Measurements from ENCODE around the gene DUS2.
"Not testable (repeated sequence)": the region's sequence is repeated elsewhere in the genome, so short reads cannot be mapped to it uniquely, and the experiment has no call there.

The DUS2 gene

DNA sequence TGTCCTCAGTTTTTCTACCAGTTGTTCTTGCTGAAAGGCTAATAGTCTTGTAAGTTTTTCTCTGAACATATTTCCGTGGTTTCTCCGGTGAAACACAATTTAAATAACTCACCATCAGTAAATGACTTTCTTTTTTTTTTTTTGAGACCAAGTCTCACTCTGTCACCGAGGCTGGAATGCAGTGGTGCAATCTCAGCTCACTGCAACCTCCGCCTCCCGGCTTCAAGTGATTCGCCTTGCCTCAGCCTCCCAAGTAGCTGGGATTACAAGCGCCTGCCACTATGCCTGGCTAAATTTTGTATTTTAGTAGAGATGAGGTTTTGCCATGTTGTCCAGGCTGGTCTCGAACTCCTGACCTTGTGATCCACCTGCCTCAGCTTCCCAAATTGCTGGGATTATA is 91.9 kb downstream of the DUS2 start:
- Mint-ChIP-seq H3K9me3 (peaks cover 21% of the 10 kb centered on the region), H3K4me1 (ENCODE audit: low read depth) (peaks cover 66% of the 10 kb centered on the region)

DNA sequence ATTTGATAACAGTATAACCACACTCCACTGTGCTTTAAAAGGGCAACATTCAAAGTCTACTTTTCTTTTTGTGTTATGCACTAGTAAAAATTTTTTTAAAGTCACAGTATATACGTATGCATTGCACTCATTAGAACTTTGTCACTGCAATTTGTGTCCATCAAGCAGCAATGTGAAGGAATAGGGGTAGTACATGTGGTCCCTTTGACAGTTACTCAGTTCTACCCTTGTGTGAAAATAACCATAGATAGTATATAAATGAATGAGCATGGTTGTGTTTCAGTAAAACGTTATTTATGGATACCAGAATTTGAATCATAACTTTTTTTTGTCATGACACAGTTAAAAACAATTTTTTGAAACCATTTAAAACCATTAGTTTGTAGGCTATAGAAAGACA is 92.8 kb downstream of the DUS2 start:
- DNase-seq (ENCODE audit: low spot score): no peak
- Mint-ChIP-seq H3K4me1 (ENCODE audit: low read depth) (peaks cover 62% of the 10 kb centered on the region), H3K9me3 (peaks cover 16% of the 10 kb centered on the region), H3K27me3 (ENCODE audit: low read depth) (no peaks in the 10 kb centered on the region), H3K4me3 (peak overlapping the region; percentile 22), H3K27ac (no peak overlapping the region), H3K36me3 (ENCODE audit: low read depth) (peaks cover 38% of the 10 kb centered on the region)

More for the DNA sequence above, 91.9 kb downstream of the DUS2 start:
- not testable (repeated sequence) for H3K4me3 Mint-ChIP-seq; DNase-seq (ENCODE audit: low spot score); H3K27me3 Mint-ChIP-seq (ENCODE audit: low read depth); H3K27ac Mint-ChIP-seq
- H3K36me3 Mint-ChIP-seq (ENCODE audit: low read depth): peaks cover 40% of the 10 kb centered on the region

DNA sequence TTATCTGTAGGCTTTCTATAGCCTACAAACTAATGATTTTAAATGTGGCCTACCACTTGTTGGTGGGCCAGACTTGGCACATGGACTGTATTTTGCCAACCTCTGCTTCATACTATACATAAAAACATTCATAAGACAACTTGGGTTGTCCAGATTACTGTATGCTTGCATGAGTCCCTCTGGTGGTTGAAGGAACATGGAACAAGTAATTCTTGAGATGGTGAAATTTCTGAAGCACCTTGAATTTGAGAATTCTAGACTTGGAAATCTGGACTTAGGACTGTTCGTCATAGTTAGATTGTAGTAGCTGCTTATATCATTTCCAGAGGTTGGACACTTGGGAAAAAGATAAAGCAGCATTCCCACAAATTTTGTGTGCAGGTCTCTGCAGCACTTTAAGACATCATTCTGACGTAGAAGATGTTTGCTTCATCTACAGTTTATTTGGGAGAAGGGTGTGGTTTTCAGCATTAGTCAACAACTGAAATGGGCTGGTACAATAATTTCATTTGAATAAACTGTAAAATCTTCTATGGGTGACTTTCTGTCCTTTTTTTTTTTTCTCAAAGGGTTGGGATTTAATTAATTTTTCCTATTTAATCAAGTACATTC is 93.3 kb downstream of the DUS2 start:
- H3K4me3 Mint-ChIP-seq: peak overlapping the region; percentile 18
- peaks cover 34% of the 10 kb centered on the region for H3K36me3 Mint-ChIP-seq (ENCODE audit: low read depth)
- DNase-seq (ENCODE audit: low spot score): no peak
- H3K27me3 Mint-ChIP-seq (ENCODE audit: low read depth): no peaks in the 10 kb centered on the region
- H3K27ac Mint-ChIP-seq: no peak overlapping the region
- peaks cover 58% of the 10 kb centered on the region for H3K4me1 Mint-ChIP-seq (ENCODE audit: low read depth)
- H3K9me3 Mint-ChIP-seq: peaks cover 11% of the 10 kb centered on the region

DNA sequence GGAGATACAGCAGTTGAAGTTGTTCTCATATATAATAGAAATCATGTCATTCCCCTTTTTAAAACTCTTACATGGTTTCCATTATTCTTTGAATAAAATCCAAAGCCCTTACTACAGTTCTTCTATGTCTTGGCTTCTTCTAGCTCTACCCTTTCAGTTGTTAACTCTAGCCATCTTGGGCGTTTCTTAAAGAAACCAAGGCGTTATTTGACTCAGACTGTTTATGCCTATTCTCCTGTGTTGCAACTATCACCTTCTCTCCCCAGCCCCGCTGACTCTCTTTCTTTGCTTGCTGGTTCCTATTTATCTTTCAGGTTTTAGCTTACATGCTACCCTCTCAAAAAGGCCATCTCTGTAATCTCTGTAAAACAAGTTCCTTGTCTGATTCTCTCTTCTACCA is 94.8 kb downstream of the DUS2 start:
- Mint-ChIP-seq H3K4me1 (ENCODE audit: low read depth) (peaks cover 61% of the 10 kb centered on the region), H3K36me3 (ENCODE audit: low read depth) (peaks cover 36% of the 10 kb centered on the region), H3K27me3 (ENCODE audit: low read depth) (no peaks in the 10 kb centered on the region), H3K4me3 (peak overlapping the region; percentile 10), H3K9me3 (peaks cover under 1% of the 10 kb centered on the region), H3K27ac (peak overlapping the region; percentile 75)
- DNase-seq (ENCODE audit: low spot score): no peak

DNA sequence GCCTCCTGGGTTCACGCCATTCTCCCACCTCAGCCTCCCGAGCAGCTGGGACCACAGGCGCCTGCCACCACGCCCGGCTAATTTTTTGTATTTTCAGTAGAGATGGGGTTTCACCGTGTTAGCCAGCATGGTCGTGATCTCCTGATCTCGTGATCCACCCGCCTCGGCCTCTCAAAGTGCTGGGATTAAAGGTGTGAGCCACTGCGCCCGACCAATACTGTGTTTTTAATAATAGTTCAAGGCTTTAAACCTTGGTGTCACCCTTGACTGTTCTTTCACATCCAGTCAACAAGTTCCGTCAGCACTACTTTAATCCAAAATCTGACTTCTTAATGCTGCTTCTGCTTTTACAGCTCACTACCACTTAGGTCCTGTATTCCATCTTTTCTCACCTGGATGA is 95.9 kb downstream of the DUS2 start:
- peaks cover 31% of the 10 kb centered on the region for H3K36me3 Mint-ChIP-seq (ENCODE audit: low read depth)
- H3K27me3 Mint-ChIP-seq (ENCODE audit: low read depth); H3K27ac Mint-ChIP-seq; H3K4me3 Mint-ChIP-seq; DNase-seq (ENCODE audit: low spot score); H3K9me3 Mint-ChIP-seq: not testable (repeated sequence)
- H3K4me1 Mint-ChIP-seq (ENCODE audit: low read depth): peaks cover 57% of the 10 kb centered on the region

DNA sequence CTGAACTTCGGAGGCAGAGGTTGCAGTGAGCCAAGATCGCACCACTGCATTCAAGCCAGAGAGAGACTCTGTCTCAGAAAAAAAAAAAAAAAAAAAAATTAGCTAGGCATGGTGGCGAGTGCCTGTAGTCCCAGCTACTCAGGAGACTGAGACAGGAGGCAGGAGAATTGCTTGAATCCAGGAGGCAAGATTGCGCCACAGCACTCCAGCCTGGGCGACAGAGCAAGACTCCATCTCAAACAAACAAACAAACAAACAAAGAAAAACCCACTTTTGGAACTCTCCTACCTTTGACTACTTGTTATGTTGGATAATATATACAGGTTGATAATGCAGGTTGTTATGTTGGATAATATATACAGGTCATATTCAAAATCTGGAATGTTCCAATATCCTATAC is 97.4 kb downstream of the DUS2 start:
- H3K27ac Mint-ChIP-seq: not testable (repeated sequence)
- Mint-ChIP-seq H3K36me3 (ENCODE audit: low read depth) (peaks cover 30% of the 10 kb centered on the region), H3K4me1 (ENCODE audit: low read depth) (peaks cover 51% of the 10 kb centered on the region)

DNA sequence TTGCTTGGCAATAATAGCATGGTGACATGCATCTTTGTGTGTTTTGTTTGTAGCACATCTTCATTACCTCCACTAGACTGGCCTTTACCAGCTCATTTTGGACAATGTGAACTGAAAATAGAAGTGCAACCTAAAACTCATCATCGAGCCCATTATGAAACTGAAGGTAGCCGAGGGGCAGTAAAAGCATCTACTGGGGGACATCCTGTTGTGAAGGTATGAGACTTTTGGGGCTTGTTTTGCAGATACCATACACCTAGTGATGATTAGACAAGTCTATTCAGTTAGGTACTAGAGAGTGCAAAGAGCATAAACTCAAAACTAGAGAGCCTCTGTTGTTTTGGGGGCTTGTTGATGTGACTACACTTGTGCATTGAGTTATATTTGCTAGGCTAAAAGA is 103.3 kb downstream of the DUS2 start:
- no peak for DNase-seq (ENCODE audit: low spot score)
- Mint-ChIP-seq H3K27ac (no peak overlapping the region), H3K27me3 (ENCODE audit: low read depth) (no peaks in the 10 kb centered on the region), H3K4me3 (no peak overlapping the region), H3K9me3 (no peaks in the 10 kb centered on the region), H3K4me1 (ENCODE audit: low read depth) (peaks cover 43% of the 10 kb centered on the region), H3K36me3 (ENCODE audit: low read depth) (peaks cover 48% of the 10 kb centered on the region)

More for the DNA sequence above, 97.4 kb downstream of the DUS2 start:
- not testable (repeated sequence) for H3K27me3 Mint-ChIP-seq (ENCODE audit: low read depth); H3K4me3 Mint-ChIP-seq; H3K9me3 Mint-ChIP-seq; DNase-seq (ENCODE audit: low spot score)

DNA sequence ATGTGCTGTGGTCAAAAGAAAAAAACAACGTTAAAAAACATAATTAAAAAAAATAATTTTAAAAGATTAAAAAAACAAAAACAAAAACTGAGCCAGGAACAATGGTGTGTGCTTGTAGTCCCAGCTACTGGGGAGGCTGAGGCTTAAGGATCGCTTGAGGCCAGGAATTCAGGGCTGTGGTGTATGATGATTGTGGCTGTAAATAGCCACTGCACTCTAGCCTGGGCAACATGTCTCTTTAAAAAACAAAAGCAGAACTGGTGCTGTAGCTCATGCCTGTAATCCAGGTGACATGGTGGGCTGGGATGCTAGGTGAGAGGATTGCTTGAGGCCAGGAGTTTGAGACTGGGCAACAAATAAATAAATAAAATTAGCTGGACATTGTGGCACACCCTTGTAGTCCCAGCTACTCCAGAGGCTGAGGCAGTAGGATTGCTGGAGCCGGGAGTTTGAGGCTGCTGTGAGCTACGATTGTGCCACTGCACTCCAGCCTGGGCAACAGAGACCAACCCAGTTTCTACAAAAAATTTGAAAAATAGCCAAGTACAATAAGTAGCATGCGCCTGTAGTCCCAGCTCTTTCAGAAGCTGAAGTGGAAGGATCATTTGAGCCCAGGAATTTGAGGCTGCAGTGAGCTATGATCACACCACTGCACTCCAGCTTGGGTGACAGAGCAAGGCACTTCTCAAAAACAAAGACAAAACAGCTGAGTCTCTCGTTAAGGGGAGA is 105.7 kb downstream of the DUS2 start:
- no peaks in the 10 kb centered on the region for H3K27me3 Mint-ChIP-seq (ENCODE audit: low read depth)
- no peaks in the 10 kb centered on the region for H3K9me3 Mint-ChIP-seq
- H3K4me1 Mint-ChIP-seq (ENCODE audit: low read depth): peaks cover 44% of the 10 kb centered on the region
- H3K4me3 Mint-ChIP-seq: no peak overlapping the region
- H3K27ac Mint-ChIP-seq: no peak overlapping the region
- DNase-seq (ENCODE audit: low spot score): no peak
- peaks cover 48% of the 10 kb centered on the region for H3K36me3 Mint-ChIP-seq (ENCODE audit: low read depth)
